NCI-H2107 (cell line): ENCODE measurements around the gene ABHD2.

Experiments
- DNase-seq: peaks from one replicate; lab custom pipeline; 2025; lab: John Stamatoyannopoulos, UW

The ABHD2 gene

GRCh38 chr15:89167267-89168176, 79.3 kb downstream of the ABHD2 start:
- DNase-seq = no peak

DNA sequence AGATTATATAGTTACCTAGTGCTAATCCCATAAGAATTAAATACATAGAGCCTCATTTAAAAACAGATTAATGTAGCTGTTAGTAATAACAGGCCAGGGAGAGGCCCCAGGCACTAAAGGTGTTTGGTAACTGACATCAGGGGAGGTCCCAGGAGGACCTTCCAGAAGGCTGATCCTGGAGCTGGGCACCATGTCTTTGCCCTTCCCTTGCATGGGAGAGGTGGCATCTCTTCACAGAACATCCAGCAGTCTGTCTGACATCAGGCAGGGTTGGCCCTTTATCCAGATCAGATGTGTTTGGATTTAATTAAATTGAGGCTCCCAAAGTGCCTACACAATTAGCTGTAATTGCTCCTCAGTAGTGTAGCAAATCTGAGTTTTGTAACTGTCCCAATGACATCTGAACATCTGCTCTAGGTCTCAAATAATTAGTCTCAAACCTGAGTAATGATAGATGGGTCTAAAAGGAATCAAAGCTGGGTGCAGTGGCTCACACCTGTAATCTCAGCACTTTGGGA, 80.1 kb downstream of the ABHD2 start:
- DNase-seq = no peak

- no peak for DNase-seq
Measured at GRCh38 chr15:89170364-89170763, 82.1 kb downstream of the ABHD2 start.

- no peak for DNase-seq
Measured at GRCh38 chr15:89171136-89172072, 83.1 kb downstream of the ABHD2 start.

GRCh38 chr15:89172921-89173320, 84.7 kb downstream of the ABHD2 start:
- DNase-seq = no peak

DNA sequence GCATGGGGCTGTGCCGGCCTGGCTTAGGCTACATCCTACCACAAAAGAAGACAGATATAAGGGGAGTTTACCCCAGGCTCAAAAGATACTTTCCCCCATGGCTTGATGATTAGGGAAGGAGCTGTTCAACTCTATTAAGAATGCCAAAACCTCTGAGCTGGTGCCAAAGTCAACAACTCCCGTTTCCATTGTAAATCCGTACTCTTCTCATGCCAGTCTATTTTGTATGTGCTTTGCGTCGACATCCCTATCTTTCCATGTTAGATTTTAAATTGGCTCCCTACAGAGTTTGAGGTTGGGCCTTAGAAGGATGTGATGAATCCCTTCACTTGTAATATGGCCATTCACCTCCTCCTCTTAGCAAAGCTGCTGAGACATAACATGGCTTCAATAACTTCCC, 86.2 kb downstream of the ABHD2 start:
- no peak for DNase-seq

DNA sequence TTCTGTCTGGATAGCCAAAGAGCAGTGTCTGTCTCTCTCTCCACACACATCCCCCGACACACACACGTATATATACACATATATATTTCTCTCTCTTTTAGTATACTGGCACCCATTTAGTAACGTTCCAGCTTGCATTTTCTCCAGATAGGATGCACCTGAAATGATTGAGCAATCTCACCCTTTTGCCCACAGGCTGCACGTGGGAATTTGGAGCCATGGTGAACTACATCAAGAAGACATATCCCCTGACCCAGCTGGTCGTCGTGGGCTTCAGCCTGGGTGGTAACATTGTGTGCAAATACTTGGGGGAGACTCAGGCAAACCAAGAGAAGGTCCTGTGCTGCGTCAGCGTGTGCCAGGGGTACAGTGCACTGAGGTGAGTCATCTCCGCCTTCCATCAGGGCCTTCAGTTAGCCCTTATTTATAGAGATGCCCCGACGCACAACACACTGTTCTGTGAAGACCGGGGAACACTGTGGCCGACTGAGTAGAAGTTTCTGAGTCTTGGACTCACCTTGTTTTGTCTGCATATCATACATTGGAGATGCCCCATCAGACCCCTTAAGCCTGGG, 87.4 kb downstream of the ABHD2 start:
- no peak for DNase-seq

- DNase-seq = no peak
Measured at GRCh38 chr15:89177116-89177515, 88.9 kb downstream of the ABHD2 start.

GRCh38 chr15:89177633-89178306, 89.5 kb downstream of the ABHD2 start:
- DNase-seq = no peak

DNA sequence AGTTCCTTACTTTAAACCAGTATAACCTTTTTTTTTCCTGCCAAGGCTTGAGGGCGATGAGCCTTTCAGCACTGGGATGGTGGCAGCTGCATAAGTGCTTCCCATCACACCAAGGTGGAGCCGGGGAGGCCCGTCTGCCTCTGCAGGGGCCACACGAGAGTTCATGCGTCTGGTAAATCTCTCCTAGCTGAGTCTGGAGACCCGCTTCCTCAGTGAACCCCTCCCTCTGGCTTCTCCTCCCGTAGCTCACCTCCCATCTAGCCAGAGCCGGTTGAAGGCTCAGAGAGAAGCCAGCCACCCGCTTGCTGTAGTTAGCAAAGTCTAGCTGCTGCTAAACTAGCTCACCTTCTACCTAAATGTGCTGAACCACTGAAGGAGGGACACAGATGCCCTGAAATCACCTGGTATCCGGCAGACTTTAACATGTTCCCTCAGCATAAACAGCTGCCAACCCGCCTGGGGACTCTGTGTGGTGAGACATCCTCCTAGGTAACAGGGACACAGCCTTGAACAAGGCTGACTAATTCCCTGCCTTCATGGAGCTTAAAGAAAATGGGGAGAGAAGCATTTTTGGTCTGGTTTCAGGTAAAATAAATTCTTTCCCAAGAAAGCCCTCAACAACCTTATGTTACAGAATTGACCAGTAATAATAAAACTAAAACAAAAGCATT, 90.2 kb downstream of the ABHD2 start:
- no peak for DNase-seq

- DNase-seq = no peak
Measured at GRCh38 chr15:89179966-89180875, 92.0 kb downstream of the ABHD2 start.

DNA sequence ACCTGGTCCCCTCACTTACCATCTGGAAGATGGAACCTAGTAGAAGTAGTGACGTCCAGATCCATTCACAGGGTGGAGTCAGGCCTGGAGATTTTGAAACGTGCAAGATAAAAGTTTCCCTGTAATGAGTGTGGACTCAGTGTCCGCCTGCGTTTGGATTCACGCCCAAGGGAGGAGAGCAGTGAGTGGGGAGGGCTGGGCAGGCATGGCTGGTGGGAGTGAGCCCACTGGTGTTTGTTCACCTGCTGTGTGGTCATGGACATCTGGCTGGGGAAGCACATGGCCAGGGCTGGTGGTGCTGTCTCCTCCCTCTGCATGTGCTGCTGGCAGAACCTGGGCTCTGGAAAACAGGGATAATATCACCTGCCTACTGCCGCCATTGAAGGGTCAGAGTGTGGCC, 96.1 kb downstream of the ABHD2 start:
- no peak for DNase-seq

GRCh38 chr15:89184886-89185526, 96.8 kb downstream of the ABHD2 start:
- no peak for DNase-seq

- DNase-seq = no peak
Measured at GRCh38 chr15:89186803-89187202, 98.5 kb downstream of the ABHD2 start.

DNA sequence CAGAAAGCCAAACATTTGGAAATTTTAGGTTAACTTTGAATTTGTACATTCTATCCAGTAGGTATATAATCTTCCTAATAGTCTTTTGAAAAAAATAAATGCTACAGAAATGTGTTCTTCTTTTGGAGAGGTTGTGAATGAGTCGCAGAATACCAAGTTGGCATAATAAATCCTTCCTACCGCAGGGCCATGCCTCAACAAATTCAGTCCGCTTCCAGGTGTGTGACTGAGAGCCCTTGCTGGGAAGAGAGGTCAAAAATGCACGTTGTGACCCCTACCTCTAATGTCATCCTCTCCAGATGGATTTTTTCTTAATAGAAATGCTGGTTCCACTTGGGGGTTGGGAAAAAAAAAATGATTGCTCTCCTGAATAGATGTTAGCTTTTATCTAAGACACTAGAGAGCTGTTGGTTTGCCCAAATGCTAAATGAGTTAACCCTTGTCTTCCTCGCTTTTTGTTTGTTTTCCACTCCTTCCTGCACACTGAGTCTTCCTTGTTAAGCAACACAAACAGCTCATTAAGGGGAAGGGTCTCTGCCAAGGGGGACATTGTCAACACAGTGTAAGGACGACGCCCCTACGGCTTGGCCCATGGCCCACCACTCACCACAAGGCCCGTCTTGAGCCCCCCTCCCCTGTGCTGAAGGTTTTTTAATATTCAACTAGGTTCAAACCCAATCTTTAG, 99.2 kb downstream of the ABHD2 start:
- DNase-seq = no peak

- DNase-seq = no peak
Measured at GRCh38 chr15:89187986-89188514, 99.8 kb downstream of the ABHD2 start.

DNA sequence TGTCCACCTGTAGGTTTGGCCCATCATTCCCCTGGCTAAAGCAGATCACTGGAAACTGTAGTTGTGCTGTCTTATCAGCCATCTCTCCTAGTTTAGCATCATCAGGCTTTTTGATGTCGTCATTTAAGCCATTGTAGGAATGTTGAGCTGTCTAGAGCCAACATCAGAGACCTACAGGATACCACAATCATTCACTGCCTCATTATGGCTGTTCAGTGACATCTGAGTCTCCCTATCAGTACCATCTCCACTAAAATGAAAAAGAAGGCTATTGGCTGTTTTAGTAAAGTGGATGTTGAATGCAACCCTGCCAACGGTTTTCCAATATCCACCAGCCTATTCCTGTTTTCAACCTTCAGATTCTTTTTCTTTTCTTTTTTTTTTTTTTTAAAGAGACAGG, 103.9 kb downstream of the ABHD2 start:
- DNase-seq = no peak

GRCh38 chr15:89192766-89193165, 104.5 kb downstream of the ABHD2 start:
- DNase-seq = no peak

- DNase-seq = no peak
Measured at GRCh38 chr15:89194608-89195007, 106.4 kb downstream of the ABHD2 start.
